Neuron (in vitro differentiated cells): ENCODE data around the gene CIART.

ENCODE experiments used
- H2AFZ ChIP-seq: one replicate; pipeline ENCODE4 v1.6.1; 2013; ENCODE audit warnings: low read depth, mild to moderate bottlenecking, inconsistent platforms, low read length, moderate library complexity
- H3K27me3 ChIP-seq: one replicate; pipeline ENCODE4 v1.6.1; 2013; ENCODE audit warnings: low read length; ENCODE audit not compliant: insufficient read depth
- H3K36me3 ChIP-seq: one replicate; pipeline ENCODE4 v1.6.1; 2013; ENCODE audit warnings: low read length; ENCODE audit not compliant: insufficient read depth
- H3K4me1 ChIP-seq: one replicate; pipeline ENCODE4 v1.6.1; 2013; ENCODE audit warnings: low read length; ENCODE audit not compliant: insufficient read depth
- H3K4me3 ChIP-seq: 2 replicates; pipeline ENCODE4 v1.5.1; 2013; ENCODE audit warnings: mild to moderate bottlenecking, low read length, moderate library complexity
- H3K9me3 ChIP-seq: one replicate; pipeline ENCODE4 v1.6.1; 2013; ENCODE audit warnings: low read length

Gene CIART

GRCh38 chr1:150256198-150256553, 26.2 kb upstream of the CIART start:
- H3K4me1 ChIP-seq, result peaks cover 41% of the 10 kb centered on the region
- H3K36me3 ChIP-seq, result peaks cover 2% of the 10 kb centered on the region
- no peaks in the 10 kb centered on the region for H3K27me3 ChIP-seq
- H3K4me3 ChIP-seq, result peak overlapping the region; percentile 68
- H3K9me3 ChIP-seq, result no peaks in the 10 kb centered on the region
- peak overlapping the region; percentile 85 for H2AFZ ChIP-seq

GRCh38 chr1:150256554-150257341, 25.6 kb upstream of the CIART start:
- H3K4me3 ChIP-seq, result peak overlapping the region; percentile 68
- H3K36me3 ChIP-seq, result peaks cover 7% of the 10 kb centered on the region
- no peaks in the 10 kb centered on the region for H3K27me3 ChIP-seq
- peaks cover 41% of the 10 kb centered on the region for H3K4me1 ChIP-seq
- H3K9me3 ChIP-seq, result no peaks in the 10 kb centered on the region
- no peak overlapping the region for H2AFZ ChIP-seq

- Histone ChIP-seq H3K36me3 (peaks cover 14% of the 10 kb centered on the region), H3K4me1 (peaks cover 41% of the 10 kb centered on the region), H2AFZ (peak within 1 kb of the TSS; percentile 4), H3K9me3 (no peaks in the 10 kb centered on the region), H3K27me3 (no peaks in the 10 kb centered on the region), H3K4me3 (peak within 1 kb of the TSS; percentile 68)
Observed at GRCh38 chr1:150257624-150258585, 24.4 kb upstream of the CIART start, which contains the start of gene CA14. Gene CA14 (plus strand): TSS chr1:150257774. CDS start chr1:150258129, 355 bp downstream.

GRCh38 chr1:150259217-150259616, 23.1 kb upstream of the CIART start:
- Histone ChIP-seq H3K9me3 (no peaks in the 10 kb centered on the region), H3K4me1 (peaks cover 41% of the 10 kb centered on the region), H3K4me3 (peak overlapping the region; percentile 68), H3K36me3 (peaks cover 16% of the 10 kb centered on the region), H2AFZ (no peak overlapping the region), H3K27me3 (no peaks in the 10 kb centered on the region)

GRCh38 chr1:150259758-150260669, 22.3 kb upstream of the CIART start:
- Histone ChIP-seq H2AFZ (no peak overlapping the region), H3K4me1 (peaks cover 41% of the 10 kb centered on the region), H3K36me3 (peaks cover 23% of the 10 kb centered on the region), H3K27me3 (no peaks in the 10 kb centered on the region), H3K9me3 (no peaks in the 10 kb centered on the region), H3K4me3 (peak overlapping the region; percentile 68)

GRCh38 chr1:150261367-150261766, 21.0 kb upstream of the CIART start:
- no peak overlapping the region for H2AFZ ChIP-seq
- H3K4me1 ChIP-seq, result peaks cover 37% of the 10 kb centered on the region
- H3K27me3 ChIP-seq, result no peaks in the 10 kb centered on the region
- no peak overlapping the region for H3K4me3 ChIP-seq
- no peaks in the 10 kb centered on the region for H3K9me3 ChIP-seq
- H3K36me3 ChIP-seq, result peaks cover 37% of the 10 kb centered on the region

- Histone ChIP-seq H3K27me3 (no peaks in the 10 kb centered on the region), H3K36me3 (peaks cover 49% of the 10 kb centered on the region), H3K9me3 (no peaks in the 10 kb centered on the region), H3K4me1 (peaks cover 34% of the 10 kb centered on the region), H2AFZ (no peak overlapping the region), H3K4me3 (no peak overlapping the region)
Observed at GRCh38 chr1:150262388-150263320, 19.7 kb upstream of the CIART start.

GRCh38 chr1:150263549-150263948, 18.8 kb upstream of the CIART start:
- peaks cover 50% of the 10 kb centered on the region for H3K36me3 ChIP-seq

GRCh38 chr1:150267896-150268295, 14.5 kb upstream of the CIART start:
- Histone ChIP-seq H3K36me3 (peaks cover 36% of the 10 kb centered on the region), H2AFZ (no peak overlapping the region), H3K4me3 (peak overlapping the region; percentile 83), H3K4me1 (peaks cover 17% of the 10 kb centered on the region), H3K9me3 (no peaks in the 10 kb centered on the region), H3K27me3 (no peaks in the 10 kb centered on the region)

More at GRCh38 chr1:150263549-150263948, 18.8 kb upstream of the CIART start:
- Histone ChIP-seq H2AFZ (no peak overlapping the region), H3K4me3 (no peak overlapping the region), H3K27me3 (no peaks in the 10 kb centered on the region), H3K4me1 (peaks cover 30% of the 10 kb centered on the region), H3K9me3 (no peaks in the 10 kb centered on the region)

GRCh38 chr1:150268340-150268704, 14.0 kb upstream of the CIART start:
- Histone ChIP-seq H3K4me3 (peak overlapping the region; percentile 83), H3K27me3 (no peaks in the 10 kb centered on the region), H3K4me1 (peaks cover 21% of the 10 kb centered on the region), H3K9me3 (no peaks in the 10 kb centered on the region), H3K36me3 (peaks cover 34% of the 10 kb centered on the region), H2AFZ (no peak overlapping the region)

GRCh38 chr1:150268705-150269403, 13.5 kb upstream of the CIART start, which contains the start of gene APH1A:
Gene APH1A (minus strand): TSS chr1:150269016. CDS start chr1:150268810, 206 bp downstream.
- Histone ChIP-seq H2AFZ (peak within 1 kb of the TSS; percentile 35), H3K9me3 (no peaks in the 10 kb centered on the region), H3K36me3 (peaks cover 34% of the 10 kb centered on the region), H3K4me1 (peaks cover 27% of the 10 kb centered on the region), H3K4me3 (peak within 1 kb of the TSS; percentile 83), H3K27me3 (no peaks in the 10 kb centered on the region)
